Lung (tissue), 12 donors: ENCODE data around the gene SLCO1B1. TPM values are rescaled to one million over a fixed set of nuclear protein-coding genes. Genes with fewer than 3 reads are reported as not detected.
"Not testable (repeated sequence)": the region's sequence is repeated elsewhere in the genome, so short reads cannot be mapped to it uniquely, and the experiment has no call there.

ENCODE experiments used
- ATAC-seq: fragments of 200-7000 bp; cut with Tn5 transposase; one replicate; pipeline ENCODE4 v1.9.1; 2020; ENCODE audit warnings: moderate number of reproducible peaks; ENCODE audit not compliant: insufficient read depth, low FRiP score
- DNase-seq, 3 donors: peaks; one replicate each; pipeline ENCODE4 v3.0.0-alpha.2; 2013 to 2017
- H3K27ac ChIP-seq, 2 donors: one replicate each; pipeline ENCODE4 v1.5.1; 2013; ENCODE audit warnings: mild to moderate bottlenecking in 2 of 2, moderate library complexity in 2 of 2, control low read depth in 1 of 2, inconsistent platforms in 1 of 2, low read depth in 1 of 2, low read length in 1 of 2
- H3K27me3 ChIP-seq, 3 donors: one replicate each; pipeline ENCODE4 v1.5.1; 2013; ENCODE audit warnings: low read length in 2 of 3; ENCODE audit not compliant: control insufficient read depth in 3 of 3, insufficient read depth in 3 of 3
- H3K36me3 ChIP-seq, 4 donors: one replicate each; pipeline ENCODE4 v1.5.1; 2013; ENCODE audit warnings: low read length in 4 of 4, mild to moderate bottlenecking in 1 of 4, moderate library complexity in 1 of 4; ENCODE audit not compliant: control insufficient read depth in 4 of 4, insufficient read depth in 4 of 4
- H3K4me1 ChIP-seq, 5 donors: one replicate each; pipeline ENCODE4 v1.5.1; 2013; ENCODE audit warnings: low read length in 5 of 5, mild to moderate bottlenecking in 2 of 5, moderate library complexity in 1 of 5; ENCODE audit not compliant: control insufficient read depth in 5 of 5, insufficient read depth in 5 of 5
- H3K4me3 ChIP-seq: one replicate; pipeline ENCODE4 v1.5.1; 2013; ENCODE audit warnings: mild to moderate bottlenecking, control low read depth, moderate library complexity
- H3K9ac ChIP-seq, 2 donors: one replicate each; pipeline ENCODE4 v1.5.1; 2013; ENCODE audit warnings: low read length in 2 of 2, control low read depth in 1 of 2; ENCODE audit not compliant: insufficient read depth in 1 of 2
- H3K9me3 ChIP-seq, 4 donors: one replicate each; pipeline ENCODE4 v1.5.1; 2013; ENCODE audit warnings: low read length in 3 of 4, mild to moderate bottlenecking in 1 of 4, moderate library complexity in 1 of 4; ENCODE audit not compliant: control insufficient read depth in 4 of 4, insufficient read depth in 3 of 4
- WGBS, 2 donors: extraction: QIAGEN DNeasy Blood & Tissue Kit; methylation state at CpG; one replicate each; pipeline ENCODE4 v1.1.7; 2013; 5-methylcytosine and 5-hydroxymethylcytosine counted together
- polyA plus RNA-seq, 2 donors: library from polyadenylated mRNA; stranded (reverse); fragments of 200-250 nt; gene quantifications; one replicate each; pipeline ENCODE4 v1.2.1, GENCODE V29; 2013
- total RNA-seq, 2 donors: library from RNA; depleted of rRNA in 1 of 2; stranded (reverse); fragments of >200 nt in 1 of 2; gene quantifications; one replicate each; pipeline ENCODE4 v1.2.1, GENCODE V29; 2014 to 2021
- TF ChIP-seq, protein P1 (sequence below): IDR thresholded peaks from 2 replicates; pipeline ENCODE4 v1.5.1; 2012; ENCODE audit warnings: mild to moderate bottlenecking; ENCODE audit errors: control extremely low read depth, extremely low read depth
- donor health status: control.
- donor health status: control.
- donor health status: Bipolar disorder and iron deficiency.
- donor health status: healthy.
- donor health status: DM: yes; HTN: yes; CAD: no.

Gene SLCO1B1
- total and polyA plus RNA-seq, 4 donors = not detected

DNA sequence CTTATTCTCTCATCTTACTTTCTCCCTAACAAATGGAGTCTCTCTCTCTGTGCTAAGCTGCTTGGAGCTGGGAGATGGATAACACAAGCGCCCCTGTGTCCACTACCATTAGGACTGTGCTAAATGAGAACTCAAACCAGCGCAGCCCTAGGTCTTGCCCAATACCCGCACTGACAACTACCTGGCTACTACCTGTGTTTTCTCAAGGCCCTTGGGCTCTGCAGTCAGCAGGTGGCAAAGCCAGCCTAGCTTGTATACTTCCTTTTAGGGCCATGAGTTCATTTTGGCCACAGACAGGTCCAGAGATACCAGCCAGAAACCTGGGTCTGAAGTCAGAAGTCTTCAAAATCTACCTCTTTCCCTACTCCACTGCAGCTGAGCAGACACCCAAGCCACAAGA, 13.0 kb upstream of the SLCO1B1 start:
- no peak for DNase-seq
- TF ChIP-seq, protein P1, sequence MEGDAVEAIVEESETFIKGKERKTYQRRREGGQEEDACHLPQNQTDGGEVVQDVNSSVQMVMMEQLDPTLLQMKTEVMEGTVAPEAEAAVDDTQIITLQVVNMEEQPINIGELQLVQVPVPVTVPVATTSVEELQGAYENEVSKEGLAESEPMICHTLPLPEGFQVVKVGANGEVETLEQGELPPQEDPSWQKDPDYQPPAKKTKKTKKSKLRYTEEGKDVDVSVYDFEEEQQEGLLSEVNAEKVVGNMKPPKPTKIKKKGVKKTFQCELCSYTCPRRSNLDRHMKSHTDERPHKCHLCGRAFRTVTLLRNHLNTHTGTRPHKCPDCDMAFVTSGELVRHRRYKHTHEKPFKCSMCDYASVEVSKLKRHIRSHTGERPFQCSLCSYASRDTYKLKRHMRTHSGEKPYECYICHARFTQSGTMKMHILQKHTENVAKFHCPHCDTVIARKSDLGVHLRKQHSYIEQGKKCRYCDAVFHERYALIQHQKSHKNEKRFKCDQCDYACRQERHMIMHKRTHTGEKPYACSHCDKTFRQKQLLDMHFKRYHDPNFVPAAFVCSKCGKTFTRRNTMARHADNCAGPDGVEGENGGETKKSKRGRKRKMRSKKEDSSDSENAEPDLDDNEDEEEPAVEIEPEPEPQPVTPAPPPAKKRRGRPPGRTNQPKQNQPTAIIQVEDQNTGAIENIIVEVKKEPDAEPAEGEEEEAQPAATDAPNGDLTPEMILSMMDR = no peak
- 89 to 91% methylated on average over 3 of the region's 3 CpGs for WGBS, 2 donors
- Histone ChIP-seq H3K27me3 (no peaks in the 10 kb centered on the region), H3K9me3 (peaks cover 0 to 2% (median 0%) of the 10 kb centered on the region in 4 donors), H3K36me3 (no peaks in the 10 kb centered on the region), H3K27ac (no peak overlapping the region), H3K4me1 (no peaks in the 10 kb centered on the region), H3K9ac (no peak overlapping the region), H3K4me3 (no peak overlapping the region)
- ATAC-seq = no peak

DNA sequence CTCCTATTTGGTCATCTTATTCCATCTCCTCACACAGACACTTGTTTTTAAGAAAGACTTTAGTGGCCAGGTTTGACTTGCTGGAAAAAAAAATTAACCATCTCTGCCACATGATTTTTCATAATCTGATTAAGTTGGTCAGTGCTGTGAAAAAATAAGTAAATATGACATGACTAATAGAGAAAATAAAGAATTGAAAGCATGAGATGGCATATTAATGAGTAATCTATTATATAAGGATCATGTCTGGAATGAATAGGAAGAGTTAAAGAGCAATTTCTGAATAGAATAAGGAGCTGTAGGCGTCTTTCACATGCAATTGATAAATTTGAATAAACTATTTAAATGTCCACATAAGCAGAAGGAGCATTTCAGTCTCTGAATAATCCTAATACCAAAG, 12.2 kb upstream of the SLCO1B1 start:
- TF ChIP-seq, protein P1 = no peak

DNA sequence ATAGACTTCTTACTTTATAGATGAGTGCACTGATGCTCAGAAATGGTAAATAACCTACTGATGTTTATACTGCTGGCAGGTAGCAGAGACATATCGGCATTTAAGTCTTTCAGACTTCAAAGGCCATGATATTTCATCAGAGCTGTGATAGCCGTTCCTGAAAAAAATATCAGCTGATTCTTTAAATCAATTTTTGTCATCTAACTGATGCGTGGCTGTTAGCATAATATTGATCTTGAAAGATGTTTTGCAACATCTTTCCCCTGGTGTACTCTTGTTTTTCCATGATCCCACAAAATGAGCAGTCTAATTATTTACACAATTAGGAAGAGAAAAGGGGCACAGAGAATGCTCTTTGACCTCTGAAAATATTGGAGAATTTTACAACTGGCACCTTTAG, 1.6 kb upstream of the SLCO1B1 start:
- TF ChIP-seq, protein P1 = no peak
- H3K4me1 ChIP-seq = no peaks in the 10 kb centered on the region
- no peaks in the 10 kb centered on the region for H3K9me3 ChIP-seq
- 75 to 81% methylated on average over 3 of the region's 3 CpGs for WGBS, 2 donors
- no peak for DNase-seq
- H3K4me3 ChIP-seq = no peak overlapping the region
- ATAC-seq = no peak
- H3K9ac ChIP-seq = no peak overlapping the region
- H3K27ac ChIP-seq = no peak overlapping the region
- no peaks in the 10 kb centered on the region for H3K36me3 ChIP-seq
- H3K27me3 ChIP-seq = no peaks in the 10 kb centered on the region

More for the DNA sequence above, 12.2 kb upstream of the SLCO1B1 start:
- Histone ChIP-seq H3K27ac (no peak overlapping the region), H3K4me1 (no peaks in the 10 kb centered on the region), H3K9me3 (peaks cover 0 to 2% (median 0%) of the 10 kb centered on the region in 4 donors), H3K9ac (no peak overlapping the region), H3K4me3 (no peak overlapping the region), H3K27me3 (no peaks in the 10 kb centered on the region), H3K36me3 (no peaks in the 10 kb centered on the region)
- no peak for ATAC-seq
- 50 to 78% methylated on average over 1 of the region's 1 CpG for whole genome bisulfite sequencing, 2 donors
- DNase-seq = no peak

DNA sequence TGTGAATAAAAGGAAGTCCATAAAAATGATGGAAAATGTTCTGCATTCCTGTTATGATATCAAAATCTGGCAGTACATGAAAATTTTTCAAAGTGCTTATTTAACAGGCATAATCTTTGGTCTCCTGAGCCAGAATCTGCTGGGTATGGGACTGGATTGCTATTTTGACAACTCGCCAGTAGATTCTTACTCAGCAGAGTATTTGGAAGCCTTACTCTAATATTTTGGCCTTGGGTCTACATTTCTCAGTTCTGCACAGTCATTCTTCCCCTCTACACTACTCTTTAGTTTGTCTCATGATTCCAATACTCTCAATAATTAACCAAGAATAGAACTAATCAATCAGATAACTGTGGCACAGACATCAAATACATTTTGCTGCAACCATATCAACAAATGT, 1.1 kb upstream of the SLCO1B1 start:
- TF ChIP-seq, protein P1 = no peak
- H3K4me1 ChIP-seq = no peaks in the 10 kb centered on the region
- WGBS, 2 donors = 35 to 85% methylated on average over 1 of the region's 1 CpG

DNA sequence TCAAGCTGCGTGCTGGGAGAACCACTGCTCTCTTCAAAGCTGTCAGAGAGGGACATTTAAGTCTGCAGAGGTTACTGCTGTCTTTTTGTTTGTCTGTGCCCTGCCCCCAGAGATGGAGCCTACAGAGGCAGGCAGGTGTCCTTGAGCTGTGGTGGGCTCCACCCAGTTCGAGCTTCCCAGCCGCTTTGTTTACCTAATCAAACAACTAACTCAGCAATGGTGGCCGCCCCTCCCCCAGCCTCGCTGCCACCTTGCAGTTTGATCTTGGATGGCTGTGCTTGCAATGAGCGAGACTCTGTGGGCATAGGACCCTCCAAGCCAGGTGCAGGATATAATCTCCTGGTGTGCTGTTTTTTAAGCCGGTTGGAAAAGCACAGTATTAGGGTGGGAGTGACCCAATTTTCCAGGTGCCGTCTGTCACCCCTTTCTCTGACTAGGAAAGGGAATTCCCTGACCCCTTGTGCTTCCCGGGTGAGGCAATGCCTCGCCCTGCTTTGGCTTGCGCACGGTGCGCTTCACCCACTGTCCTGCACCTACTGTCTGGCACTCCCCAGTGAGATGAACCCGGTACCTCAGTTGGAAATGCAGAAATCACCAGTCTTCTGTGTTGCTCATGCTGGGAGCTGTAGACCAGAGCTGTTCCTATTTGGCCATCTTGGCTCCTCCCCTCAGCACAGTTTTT, 6.5 kb downstream of the SLCO1B1 start:
- H3K9me3 ChIP-seq, H3K4me3 ChIP-seq, H3K36me3 ChIP-seq, ATAC-seq, H3K4me1 ChIP-seq, DNase-seq, H3K27me3 ChIP-seq, H3K9ac ChIP-seq, H3K27ac ChIP-seq: not testable (repeated sequence)
- 90 to 92% methylated on average over 14 of the region's 14 CpGs for WGBS, 2 donors

More for the DNA sequence above, 1.1 kb upstream of the SLCO1B1 start:
- H3K36me3 ChIP-seq = no peaks in the 10 kb centered on the region
- ATAC-seq (no peak), DNase-seq (no peak)
- H3K9me3 ChIP-seq = no peaks in the 10 kb centered on the region
- no peak overlapping the region for H3K9ac ChIP-seq
- no peak overlapping the region for H3K4me3 ChIP-seq
- no peak overlapping the region for H3K27ac ChIP-seq
- no peaks in the 10 kb centered on the region for H3K27me3 ChIP-seq
